MV-4-11 (cell line): ENCODE data around the gene CD47.
A peak's percentile ranks its signal among the peaks of the same experiment; 100 is the strongest.

Experiments
- DNase-seq: peaks from one replicate; lab custom pipeline; 2025; lab: John Stamatoyannopoulos, UW

Gene CD47

GRCh38 chr3:108117241-108117775, 26.5 kb upstream of the CD47 start:
- no peak for DNase-seq

DNA sequence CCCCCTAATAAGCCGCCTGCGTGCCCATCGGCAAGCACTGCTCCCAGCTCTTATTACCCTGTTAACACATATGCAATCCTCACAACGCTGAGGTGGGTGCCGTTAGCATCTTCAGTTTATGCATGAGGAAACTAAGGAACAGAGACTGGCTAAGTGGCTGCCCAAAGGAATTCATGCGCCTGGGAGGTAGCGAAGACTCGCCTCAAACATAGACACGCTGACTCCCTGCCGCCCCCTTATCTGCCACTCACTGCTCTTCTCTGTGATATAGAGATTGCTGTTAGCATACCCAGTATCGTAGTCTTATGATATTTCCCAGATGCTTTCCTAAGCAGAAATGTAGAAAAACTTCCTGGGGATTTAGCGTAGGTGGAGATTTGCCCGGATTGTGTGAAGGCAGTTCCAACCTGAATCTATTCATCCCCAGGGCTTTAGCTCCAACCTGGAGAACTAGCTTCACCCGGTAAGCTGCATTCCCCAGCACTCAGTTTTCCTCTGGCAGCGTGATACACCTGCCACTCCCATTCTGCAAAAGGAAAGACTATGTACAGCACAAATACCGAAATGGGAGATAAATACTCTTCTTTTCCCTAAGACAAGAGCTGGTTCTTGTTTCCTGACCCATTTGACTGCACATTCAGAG, 23.7 kb upstream of the CD47 start:
- DNase-seq, result no peak

GRCh38 chr3:108113975-108114374, 23.1 kb upstream of the CD47 start:
- DNase-seq, result no peak

DNA sequence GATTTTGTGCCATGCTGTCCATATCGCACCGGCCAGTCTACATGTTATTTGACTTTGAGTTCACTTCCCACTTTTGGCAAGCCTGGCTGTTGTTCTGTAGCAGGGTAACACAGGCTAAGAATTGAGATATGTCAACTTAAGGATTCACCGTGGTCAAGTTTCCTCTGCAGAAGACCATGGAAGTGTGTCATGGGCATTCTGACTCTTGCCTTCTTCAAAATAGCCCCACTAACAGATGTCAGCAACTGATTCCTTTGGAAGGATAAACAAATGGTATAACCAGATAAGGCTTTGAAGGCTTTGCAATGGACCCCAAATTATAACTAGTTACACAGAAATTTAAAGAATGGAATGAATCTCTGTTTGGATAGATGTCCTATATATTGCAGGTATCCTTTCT, 20.1 kb upstream of the CD47 start:
- DNase-seq, result no peak

DNA sequence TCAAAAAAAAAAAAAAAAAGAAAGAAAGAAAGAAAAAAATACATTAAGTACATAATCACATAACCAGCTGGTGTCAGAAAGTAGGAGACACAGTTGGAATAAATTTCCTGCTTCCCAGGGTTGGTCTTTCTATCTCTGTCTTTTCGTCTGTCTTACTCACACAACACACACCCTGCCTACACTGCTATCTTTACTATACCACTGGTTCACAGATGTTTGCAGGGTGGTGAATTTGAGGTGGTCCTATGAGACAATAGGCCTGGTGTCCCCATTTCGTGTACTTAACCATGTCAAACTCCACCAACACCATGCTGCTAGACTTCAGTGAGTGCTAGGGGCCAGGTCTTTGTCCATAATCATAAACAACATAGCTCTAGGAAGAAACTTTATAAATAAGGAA, 17.6 kb upstream of the CD47 start:
- no peak for DNase-seq

DNA sequence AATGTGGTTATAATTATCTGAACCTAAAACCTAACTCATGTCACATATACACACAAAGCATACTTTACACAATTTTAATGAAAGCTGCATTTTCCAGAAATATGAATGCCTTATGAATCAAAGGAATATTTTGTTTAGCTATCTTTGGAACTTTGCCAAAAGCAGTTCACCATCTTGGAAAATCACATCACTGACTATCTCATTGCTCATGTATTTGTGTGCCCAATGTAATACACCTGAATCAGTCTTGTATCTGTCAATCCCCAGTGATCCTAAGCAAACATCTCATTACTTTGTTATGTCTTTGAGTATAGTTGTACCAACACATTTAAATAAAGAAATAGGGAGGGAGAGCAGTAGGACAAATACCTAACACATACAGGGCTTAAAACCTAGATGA, 15.6 kb upstream of the CD47 start:
- no peak for DNase-seq

DNA sequence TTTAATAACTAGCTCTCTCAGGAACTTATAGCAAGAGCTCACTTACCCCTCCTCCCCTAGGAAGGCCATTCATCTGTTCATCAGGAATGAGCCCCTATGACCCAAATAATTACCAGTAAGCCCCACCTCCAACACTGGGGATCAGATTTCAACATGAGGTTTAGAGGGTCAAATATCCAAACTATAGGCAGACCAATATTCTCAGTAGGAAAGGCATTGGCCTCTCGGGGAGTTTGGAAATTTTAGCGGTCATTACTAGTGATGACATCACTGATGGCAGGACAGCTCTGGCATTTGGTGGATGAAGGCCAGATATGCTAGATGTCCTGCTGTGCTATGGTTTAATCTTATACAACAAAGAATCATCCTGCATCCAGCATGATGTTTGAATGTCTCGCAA, 15.2 kb upstream of the CD47 start:
- DNase-seq, result no peak

- no peak for DNase-seq
Measured at GRCh38 chr3:108103886-108104797, 13.3 kb upstream of the CD47 start.

DNA sequence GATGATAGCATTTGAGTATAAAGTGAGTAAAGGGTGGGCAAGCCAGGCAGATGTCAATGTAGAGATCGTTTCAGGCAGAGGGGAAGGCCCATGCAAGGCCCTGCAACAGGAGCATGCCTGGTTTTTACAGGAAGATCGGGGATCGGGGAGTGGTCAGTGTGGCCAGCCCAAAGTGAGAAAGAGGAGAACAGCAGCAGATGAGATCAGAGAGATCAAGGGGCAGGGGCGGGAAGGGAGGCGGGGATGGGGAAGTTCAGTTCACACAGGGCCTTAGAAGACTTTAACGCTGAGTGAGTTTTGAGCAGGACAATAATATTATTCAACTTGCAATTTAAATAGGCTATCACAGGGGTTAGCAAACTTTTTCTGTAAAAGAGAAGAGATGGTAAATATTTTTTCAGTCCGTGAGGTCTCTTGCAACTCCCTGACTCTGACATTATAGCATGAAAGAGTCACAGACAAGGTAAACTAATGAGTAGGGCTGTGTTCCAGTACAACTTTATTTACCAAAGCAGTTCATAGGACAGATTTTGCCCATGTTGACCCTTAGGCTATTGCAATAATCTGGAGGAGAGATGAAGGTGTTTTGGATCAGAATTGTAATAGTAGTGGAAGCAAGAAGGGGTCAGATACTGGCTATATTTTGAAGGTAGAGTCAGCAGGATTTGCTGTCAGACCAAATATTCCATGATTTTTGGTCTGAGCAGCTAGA, 12.4 kb upstream of the CD47 start:
- peak; percentile 3 for DNase-seq

DNA sequence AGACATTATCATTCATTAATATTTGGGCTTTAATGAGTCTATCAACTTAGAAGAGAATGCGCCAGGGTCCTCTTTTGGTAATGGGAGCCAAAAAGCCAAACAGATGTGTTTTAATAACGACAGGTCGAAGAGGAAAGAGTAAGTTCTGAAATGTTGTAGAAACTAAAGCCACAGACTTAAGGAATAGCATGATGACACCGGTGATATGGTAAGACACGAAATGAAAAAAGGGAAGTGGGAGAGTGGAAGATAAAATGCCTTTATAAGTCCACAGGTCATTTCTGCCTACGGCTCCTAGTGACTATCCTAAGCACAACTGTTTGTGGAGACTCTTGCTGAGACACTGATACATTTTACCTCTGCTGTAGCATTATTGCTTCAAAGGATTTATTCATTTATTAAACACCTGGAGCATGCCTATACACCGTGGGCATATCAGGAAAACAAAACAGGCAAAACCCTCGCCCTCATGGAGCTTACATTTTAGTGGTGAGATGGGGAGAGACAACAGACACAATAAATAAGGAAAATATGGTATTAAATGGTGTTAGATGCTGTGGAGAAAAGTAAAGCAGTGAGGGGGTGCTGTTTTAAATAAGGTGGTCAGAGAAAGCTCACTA, 11.7 kb upstream of the CD47 start:
- DNase-seq, result peak; percentile 94

- DNase-seq, result peak; percentile 95
Measured at GRCh38 chr3:108100906-108101660, 10.3 kb upstream of the CD47 start.

- DNase-seq, result peak; percentile 96
Measured at GRCh38 chr3:108099679-108100428, 9.0 kb upstream of the CD47 start.

GRCh38 chr3:108099244-108099643, 8.4 kb upstream of the CD47 start:
- DNase-seq, result peak; percentile 65

- DNase-seq, result no peak
Measured at GRCh38 chr3:108098003-108098370, 7.2 kb upstream of the CD47 start.

GRCh38 chr3:108097322-108098002, 6.6 kb upstream of the CD47 start:
- DNase-seq, result peak; percentile 73

DNA sequence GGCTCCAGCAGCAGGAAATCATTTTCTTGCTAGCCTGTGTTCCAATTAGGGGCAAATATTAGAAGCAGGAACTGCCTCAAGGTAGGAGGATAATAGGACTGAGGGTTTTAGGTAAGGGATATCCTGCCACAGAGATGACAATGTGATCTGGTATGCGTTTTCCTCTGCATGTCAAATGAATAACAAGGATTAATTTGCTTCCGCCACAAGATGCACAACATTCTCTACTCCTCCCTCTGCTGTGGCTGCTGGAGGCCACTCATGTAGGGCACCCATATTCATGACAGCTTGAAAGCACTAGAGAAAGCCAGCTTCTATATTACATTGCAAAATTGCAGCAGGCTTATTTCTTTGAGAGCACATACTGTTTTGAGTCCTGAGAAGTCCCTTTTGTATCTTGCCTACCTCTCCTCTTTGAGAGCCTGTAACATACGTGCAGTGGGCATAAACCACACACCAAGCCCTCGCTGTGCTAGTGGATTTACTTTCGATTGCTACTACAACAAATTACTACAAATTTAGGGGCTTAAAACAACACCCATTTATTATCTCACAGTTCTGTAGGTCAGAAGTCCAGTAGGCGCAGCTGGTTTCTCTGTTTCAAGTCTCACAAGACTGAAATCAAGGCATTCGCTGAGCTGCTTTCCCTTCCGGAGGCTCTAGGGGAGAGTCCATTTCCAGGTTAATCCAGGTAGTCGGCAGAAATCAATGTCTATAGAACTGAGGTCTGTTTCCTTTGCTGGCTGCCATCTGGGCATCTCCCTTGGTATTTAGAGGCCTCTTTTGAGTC, 5.9 kb upstream of the CD47 start:
- DNase-seq, result no peak

DNA sequence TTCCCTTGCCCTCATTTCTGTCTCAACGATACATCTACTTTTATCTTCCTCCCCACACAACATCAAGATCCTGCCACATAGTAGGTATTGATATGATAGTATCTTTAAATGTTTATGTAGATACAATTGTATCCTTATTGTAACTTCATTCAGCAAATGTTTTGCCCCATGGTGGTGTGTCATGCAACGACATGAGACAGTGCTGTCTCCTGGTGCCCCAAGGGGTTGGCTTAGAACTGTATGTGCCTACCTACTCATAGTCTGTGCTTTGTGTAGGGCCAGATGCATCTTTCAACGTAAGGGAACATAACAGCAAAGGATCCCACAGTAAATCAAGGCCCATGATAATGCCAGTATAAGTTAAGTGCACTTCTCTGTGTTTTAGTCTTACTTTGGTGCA, 2.8 kb upstream of the CD47 start:
- no peak for DNase-seq

GRCh38 chr3:108093021-108093420, 2.2 kb upstream of the CD47 start:
- DNase-seq, result no peak

GRCh38 chr3:108092501-108092900, 1.7 kb upstream of the CD47 start:
- no peak for DNase-seq
